Cardiac muscle cell (in vitro differentiated cells and primary cell): ENCODE data around the gene IMMP2L. TPM values are rescaled to one million over a fixed set of nuclear protein-coding genes. Genes with fewer than 3 reads are reported as not detected.
"Not testable (repeated sequence)": the region's sequence is repeated elsewhere in the genome, so short reads cannot be mapped to it uniquely, and the experiment has no call there.

Source experiments
- DNase-seq, 2 donors: peaks; one replicate each; pipeline versions ENCODE4 v3.0.0 to v3.0.0-alpha.2; 2010 to 2017; ENCODE audit warnings: low read depth in 1 of 2, low spot score in 1 of 2
- H3K27ac ChIP-seq: fragments of 200-600 bp; sonication (generic); 2 replicates; pipeline ENCODE4 v1.5.1; 2016
- H3K27me3 ChIP-seq: fragments of 200-600 bp; sonication (generic); 2 replicates; pipeline ENCODE4 v1.6.0; 2016; ENCODE audit warnings: control low read depth
- H3K36me3 ChIP-seq: fragments of 200-600 bp; sonication (generic); 2 replicates; pipeline ENCODE4 v1.5.1; 2016; ENCODE audit warnings: control low read depth
- H3K4me1 ChIP-seq: fragments of 200-600 bp; sonication (generic); 2 replicates; pipeline ENCODE4 v1.8.1; 2017; ENCODE audit warnings: low read depth, mild to moderate bottlenecking, mixed run types
- H3K4me3 ChIP-seq: fragments of 200-600 bp; sonication (generic); 2 replicates; pipeline ENCODE4 v1.5.1; 2016; ENCODE audit warnings: mild to moderate bottlenecking
- H3K9me3 ChIP-seq: fragments of 200-600 bp; sonication (generic); 2 replicates; pipeline ENCODE4 v1.5.1; 2017; ENCODE audit warnings: low read depth, mild to moderate bottlenecking, control low read depth
- polyA plus RNA-seq: library from polyadenylated mRNA; unstranded; fragments of >200 nt; fragmentation: Nextera tagmentation; extraction: Ambion mirVana; gene quantifications from 2 replicates; pipeline ENCODE4 v1.2.1, GENCODE V29; 2016
- total RNA-seq: library from RNA; depleted of rRNA; stranded (reverse); fragments of >200 nt; gene quantifications from 2 replicates; pipeline ENCODE4 v1.2.3, GENCODE V29; 2016
- TF ChIP-seq, protein P1 (sequence below): IDR thresholded peaks from 2 replicates; pipeline ENCODE4 v1.5.1; 2012; ENCODE audit warnings: low read depth, mild to moderate bottlenecking, low read length

IMMP2L gene
- 6.0 TPM in 2 replicates for total RNA-seq
- polyA plus RNA-seq = 11.9 and 19.2 TPM in 2 replicates

DNA sequence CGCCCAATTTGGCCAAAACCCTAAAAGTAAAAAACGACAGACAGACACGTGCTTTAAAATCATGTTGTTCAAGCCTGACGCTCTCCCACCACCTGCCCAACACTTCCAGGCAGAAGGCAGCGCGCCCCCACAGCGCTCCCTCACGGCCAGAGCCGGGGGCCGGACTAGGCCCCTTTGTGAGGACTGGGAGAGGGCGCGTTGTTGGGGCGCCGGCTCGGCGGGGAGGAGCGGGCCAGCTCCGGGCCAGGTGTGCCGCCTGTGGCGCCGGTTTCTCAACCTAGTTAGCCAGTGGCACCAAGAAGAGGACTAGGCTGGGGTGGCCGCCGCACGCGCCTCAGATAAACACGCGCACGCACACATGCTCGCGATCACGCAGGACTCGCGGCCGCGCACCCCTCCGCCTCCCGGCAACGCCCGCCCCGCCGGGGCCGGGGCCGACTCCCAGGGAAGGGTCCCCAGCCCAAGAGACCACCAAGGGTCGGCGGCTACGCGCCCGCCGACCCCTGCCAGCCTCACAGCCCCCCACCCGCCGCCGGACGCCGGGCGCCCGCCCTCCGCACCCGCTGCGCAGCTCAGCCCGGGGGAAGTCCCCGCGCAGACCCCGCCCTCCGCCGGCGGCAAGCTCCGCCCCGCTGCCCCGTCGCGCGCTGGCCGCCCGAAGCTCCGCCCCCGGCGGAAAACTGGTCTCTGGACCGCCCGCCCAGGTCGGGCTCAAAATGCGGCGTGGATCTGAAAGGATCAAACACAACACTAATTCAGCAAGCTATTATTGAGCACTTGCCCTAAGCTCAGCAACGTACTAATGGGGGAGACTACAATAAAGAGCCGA is at the start of gene IMMP2L:
Gene IMMP2L, minus strand, starts transcription at position 589 of the 829 bp plus-strand sequence.
- TF ChIP-seq, protein P1, sequence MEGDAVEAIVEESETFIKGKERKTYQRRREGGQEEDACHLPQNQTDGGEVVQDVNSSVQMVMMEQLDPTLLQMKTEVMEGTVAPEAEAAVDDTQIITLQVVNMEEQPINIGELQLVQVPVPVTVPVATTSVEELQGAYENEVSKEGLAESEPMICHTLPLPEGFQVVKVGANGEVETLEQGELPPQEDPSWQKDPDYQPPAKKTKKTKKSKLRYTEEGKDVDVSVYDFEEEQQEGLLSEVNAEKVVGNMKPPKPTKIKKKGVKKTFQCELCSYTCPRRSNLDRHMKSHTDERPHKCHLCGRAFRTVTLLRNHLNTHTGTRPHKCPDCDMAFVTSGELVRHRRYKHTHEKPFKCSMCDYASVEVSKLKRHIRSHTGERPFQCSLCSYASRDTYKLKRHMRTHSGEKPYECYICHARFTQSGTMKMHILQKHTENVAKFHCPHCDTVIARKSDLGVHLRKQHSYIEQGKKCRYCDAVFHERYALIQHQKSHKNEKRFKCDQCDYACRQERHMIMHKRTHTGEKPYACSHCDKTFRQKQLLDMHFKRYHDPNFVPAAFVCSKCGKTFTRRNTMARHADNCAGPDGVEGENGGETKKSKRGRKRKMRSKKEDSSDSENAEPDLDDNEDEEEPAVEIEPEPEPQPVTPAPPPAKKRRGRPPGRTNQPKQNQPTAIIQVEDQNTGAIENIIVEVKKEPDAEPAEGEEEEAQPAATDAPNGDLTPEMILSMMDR = peak; percentile 42
- H3K27ac ChIP-seq = peak within 1 kb of the TSS; percentile 77
- H3K27me3 ChIP-seq = no peaks in the 10 kb centered on the region
- H3K4me1 ChIP-seq = peaks cover 9% of the 10 kb centered on the region
- H3K9me3 ChIP-seq = no peaks in the 10 kb centered on the region
- no peaks in the 10 kb centered on the region for H3K36me3 ChIP-seq
- peak within 1 kb of the TSS; percentile 69 for H3K4me3 ChIP-seq
- DNase-seq = peak; percentile 86 to 91

DNA sequence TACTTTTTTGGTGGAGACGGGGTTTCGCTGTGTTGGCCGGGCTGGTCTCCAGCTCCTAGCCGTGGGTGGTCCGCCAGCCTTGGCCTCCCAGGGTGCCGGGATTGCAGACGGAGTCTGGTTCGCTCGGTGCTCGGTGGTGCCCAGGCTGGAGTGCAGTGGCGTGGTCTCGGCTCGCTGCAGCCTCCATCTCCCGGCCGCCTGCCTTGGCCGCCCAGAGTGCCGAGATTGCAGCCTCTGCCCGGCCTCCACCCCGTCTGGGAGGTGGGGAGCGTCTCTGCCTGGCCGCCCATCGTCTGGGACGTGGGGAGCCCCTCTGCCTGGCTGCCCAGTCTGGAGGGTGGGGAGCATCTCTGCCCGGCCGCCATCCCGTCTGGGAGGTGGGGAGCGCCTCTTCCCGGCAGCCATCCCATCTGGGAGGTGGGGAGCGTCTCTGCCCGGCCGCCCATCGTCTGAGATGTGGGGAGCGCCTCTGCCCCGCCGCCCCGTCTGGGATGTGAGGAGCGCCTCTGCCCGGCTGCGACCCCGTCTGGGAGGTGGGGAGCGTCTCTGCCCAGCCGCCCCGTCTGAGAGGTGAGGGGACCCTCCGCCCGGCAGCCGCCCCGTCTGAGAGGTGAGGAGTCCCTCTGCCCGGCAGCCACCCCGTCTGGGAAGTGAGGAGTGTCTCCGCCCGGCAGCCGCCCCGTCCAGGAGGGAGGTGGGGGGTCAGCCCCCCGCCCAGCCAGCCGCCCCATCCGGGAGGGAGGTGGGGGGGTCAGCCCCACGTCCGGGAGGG is 47.4 kb upstream of the IMMP2L start:
- not testable (repeated sequence) for H3K4me1 ChIP-seq, H3K4me3 ChIP-seq, H3K27ac ChIP-seq, DNase-seq, H3K36me3 ChIP-seq, H3K9me3 ChIP-seq, H3K27me3 ChIP-seq

DNA sequence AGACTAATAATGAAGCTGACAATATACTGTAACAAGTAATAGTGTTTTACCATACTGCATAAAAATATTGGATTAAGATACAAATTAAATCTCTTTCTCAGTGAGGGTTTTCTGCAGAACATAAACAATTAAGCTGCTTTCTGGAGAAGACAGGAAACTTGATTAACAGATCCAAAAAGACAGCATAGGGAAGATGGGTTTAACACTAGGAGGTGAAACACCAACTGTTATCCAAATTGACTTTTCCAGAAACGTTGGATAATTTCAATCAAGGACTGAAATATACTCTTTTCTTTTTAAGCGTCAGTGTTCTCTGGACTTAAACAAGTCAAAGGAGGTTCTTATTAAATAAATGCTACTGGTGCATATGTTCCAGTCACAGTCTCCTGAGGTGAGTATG is 45.3 kb upstream of the IMMP2L start:
- TF ChIP-seq, protein P1 = no peak
- Histone ChIP-seq H3K9me3 (no peaks in the 10 kb centered on the region), H3K36me3 (no peaks in the 10 kb centered on the region), H3K4me3 (no peak overlapping the region), H3K4me1 (no peaks in the 10 kb centered on the region), H3K27ac (no peak overlapping the region), H3K27me3 (no peaks in the 10 kb centered on the region)
- no peak for DNase-seq

DNA sequence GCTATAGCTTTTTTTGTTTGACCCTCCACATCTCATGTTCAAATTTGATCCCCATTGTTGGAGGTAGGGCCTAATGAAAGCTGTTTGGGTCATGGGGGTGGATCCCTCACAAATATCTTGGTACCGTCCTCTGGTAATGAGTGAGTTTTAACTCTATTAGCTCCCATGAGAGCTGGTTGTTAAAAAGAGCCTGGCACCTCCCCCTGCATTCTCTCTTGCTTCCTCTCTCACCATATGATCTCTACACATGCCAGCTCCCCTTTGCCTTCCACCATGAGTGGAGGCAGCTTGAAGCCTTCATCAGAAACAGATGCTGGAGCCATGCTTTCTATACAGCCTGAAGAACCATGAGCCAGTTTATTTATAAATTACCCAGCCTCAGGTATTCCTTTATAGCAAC is 43.0 kb upstream of the IMMP2L start:
- no peaks in the 10 kb centered on the region for H3K4me1 ChIP-seq
- H3K27me3 ChIP-seq = no peaks in the 10 kb centered on the region
- TF ChIP-seq, protein P1 = no peak

DNA sequence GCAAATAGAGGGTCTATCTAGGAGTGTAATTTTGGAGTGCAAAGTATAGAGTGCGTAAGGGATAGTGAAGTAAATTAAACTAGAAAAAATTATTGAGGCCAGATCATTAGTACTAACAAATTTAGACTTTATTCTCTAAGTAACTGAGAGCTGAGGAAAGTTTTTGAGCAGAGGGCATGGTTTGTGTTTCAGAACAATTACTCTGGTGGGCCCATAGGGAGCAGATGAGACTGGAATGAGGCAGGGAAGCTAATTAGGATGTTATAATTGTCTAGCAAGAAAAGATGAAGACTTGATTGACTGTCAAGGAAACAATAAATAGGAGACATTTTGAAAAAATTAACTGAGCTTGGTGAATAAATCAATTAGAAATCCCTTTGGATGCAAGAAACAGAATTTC is 37.8 kb upstream of the IMMP2L start:
- TF ChIP-seq, protein P1 = no peak
- DNase-seq = no peak
- H3K4me1 ChIP-seq = no peaks in the 10 kb centered on the region

More for the DNA sequence above, 43.0 kb upstream of the IMMP2L start:
- Histone ChIP-seq H3K27ac (no peak overlapping the region), H3K36me3 (no peaks in the 10 kb centered on the region), H3K9me3 (no peaks in the 10 kb centered on the region), H3K4me3 (no peak overlapping the region)
- DNase-seq = no peak

DNA sequence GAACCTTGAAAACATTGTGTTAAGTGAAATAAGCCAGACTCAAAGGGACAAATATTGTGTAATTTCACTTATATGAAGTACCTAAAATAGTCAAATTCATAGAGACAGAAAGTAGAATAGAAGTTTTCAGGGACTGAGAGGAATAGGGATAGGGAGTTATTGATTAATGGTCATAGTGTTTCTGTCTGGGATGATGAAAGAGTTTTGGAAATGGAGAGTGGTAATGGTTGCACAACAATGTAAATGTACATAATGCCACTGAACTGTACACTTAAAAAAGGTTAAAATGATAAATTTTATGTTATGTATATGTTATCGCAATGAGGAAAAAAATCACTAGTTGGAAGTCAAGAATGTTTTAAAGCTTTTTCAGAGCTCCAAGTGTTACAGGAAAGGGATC is 33.5 kb upstream of the IMMP2L start:
- H3K4me1 ChIP-seq = no peaks in the 10 kb centered on the region

More for the DNA sequence above, 37.8 kb upstream of the IMMP2L start:
- no peak overlapping the region for H3K4me3 ChIP-seq
- H3K27me3 ChIP-seq = no peaks in the 10 kb centered on the region
- H3K36me3 ChIP-seq = no peaks in the 10 kb centered on the region
- no peak overlapping the region for H3K27ac ChIP-seq
- H3K9me3 ChIP-seq = no peaks in the 10 kb centered on the region

More for the DNA sequence above, 33.5 kb upstream of the IMMP2L start:
- Histone ChIP-seq H3K4me3 (no peak overlapping the region), H3K9me3 (no peaks in the 10 kb centered on the region), H3K27me3 (no peaks in the 10 kb centered on the region), H3K27ac (no peak overlapping the region), H3K36me3 (no peaks in the 10 kb centered on the region)
- no peak for DNase-seq
- TF ChIP-seq, protein P1 = no peak
